Pons (tissue), 1 donor: ENCODE results near the gene CDS2.

Experiments
- DNase-seq: peaks from one replicate; pipeline ENCODE4 v3.0.0-alpha.2; 2016; ENCODE audit warnings: low spot score

The CDS2 gene

GRCh38 chr20:5153612-5154542, 27.1 kb downstream of the CDS2 start:
- no peak for DNase-seq

DNA sequence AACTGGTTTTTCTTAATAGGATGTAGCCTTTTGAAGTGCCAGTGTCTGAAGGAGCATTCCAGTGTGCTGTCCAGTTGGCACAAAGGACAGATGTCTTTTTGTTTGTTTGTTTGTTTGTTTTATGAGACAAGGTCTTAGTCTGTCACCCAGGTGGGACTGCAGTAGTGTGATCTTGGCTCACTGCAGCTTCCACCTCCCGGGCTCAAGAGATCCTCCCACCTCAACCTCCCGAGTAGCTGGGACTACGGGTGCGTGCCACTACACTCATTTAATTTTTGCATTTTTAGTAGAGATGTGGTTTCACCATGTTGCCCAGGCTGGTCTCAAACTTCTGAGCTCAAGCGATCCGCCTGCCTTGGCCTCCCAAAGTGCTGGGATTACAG, 27.7 kb downstream of the CDS2 start:
- no peak for DNase-seq

GRCh38 chr20:5155404-5155803, 28.6 kb downstream of the CDS2 start:
- no peak for DNase-seq

GRCh38 chr20:5156675-5157448, 30.1 kb downstream of the CDS2 start:
- DNase-seq, result no peak

- no peak for DNase-seq
These were observed 33.1 kb downstream of the CDS2 start for GRCh38 chr20:5159928-5160327.

GRCh38 chr20:5160882-5161281, 34.1 kb downstream of the CDS2 start:
- DNase-seq, result no peak

- no peak for DNase-seq
These were observed 34.8 kb downstream of the CDS2 start for GRCh38 chr20:5161536-5162164.

- DNase-seq, result peak; percentile 74
These were observed 38.1 kb downstream of the CDS2 start for GRCh38 chr20:5164645-5165625.

- no peak for DNase-seq
These were observed 42.0 kb downstream of the CDS2 start for GRCh38 chr20:5168651-5169396.

DNA sequence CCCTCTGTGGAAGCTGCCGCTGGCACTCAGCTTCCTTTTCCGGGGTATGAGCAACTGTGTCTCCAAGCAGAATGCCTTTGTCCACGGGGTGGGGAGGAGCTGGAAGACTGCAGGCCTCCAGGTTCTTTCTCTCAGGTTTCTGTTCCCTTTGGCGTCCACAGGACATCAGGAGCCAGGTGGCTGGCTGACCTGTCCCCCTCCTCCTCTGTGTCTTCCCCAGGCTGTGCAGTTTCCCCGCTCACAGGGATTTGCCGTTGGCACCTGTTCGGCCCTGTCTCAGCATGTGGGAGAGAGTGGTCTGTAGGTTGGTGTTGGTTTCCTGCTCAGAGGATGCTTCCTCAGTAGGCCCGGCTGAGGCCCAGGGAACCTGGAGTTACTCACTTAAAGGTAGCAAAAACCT, 43.5 kb downstream of the CDS2 start:
- no peak for DNase-seq

DNA sequence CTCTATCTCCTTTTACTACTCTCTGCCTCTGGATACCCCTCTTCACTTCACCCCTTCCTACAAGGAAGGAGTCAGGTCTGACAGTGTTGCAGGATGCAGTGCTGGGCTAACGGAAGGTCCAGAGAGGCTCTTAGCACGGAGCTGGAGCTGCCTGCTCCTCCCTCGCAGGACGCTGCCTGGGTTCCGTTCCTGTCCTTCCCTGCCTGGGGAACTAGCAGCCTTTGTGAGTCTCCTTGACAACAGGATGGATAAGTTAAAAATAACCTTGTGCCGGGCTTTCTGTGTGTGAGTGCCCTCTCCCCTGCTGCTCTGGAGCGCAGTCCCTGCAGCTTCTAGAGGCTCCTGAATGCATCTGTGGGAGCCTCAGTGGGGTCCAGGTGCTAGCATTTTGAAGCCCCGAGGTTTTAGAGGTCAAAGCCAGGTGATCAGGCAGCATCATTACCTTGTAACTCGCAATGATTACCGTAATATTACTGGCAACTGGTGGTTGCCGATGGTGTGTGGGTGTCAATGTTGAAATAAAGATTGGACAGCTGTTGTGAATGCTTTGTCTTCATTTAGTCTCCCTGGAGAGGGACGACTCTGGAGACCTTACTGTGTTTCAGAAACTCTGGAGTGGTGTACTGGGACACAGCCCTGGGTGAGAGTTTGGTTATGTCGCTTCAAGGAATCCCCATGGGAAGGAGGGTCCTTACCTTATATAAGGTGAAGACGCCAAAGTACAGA, 44.4 kb downstream of the CDS2 start:
- DNase-seq, result no peak

DNA sequence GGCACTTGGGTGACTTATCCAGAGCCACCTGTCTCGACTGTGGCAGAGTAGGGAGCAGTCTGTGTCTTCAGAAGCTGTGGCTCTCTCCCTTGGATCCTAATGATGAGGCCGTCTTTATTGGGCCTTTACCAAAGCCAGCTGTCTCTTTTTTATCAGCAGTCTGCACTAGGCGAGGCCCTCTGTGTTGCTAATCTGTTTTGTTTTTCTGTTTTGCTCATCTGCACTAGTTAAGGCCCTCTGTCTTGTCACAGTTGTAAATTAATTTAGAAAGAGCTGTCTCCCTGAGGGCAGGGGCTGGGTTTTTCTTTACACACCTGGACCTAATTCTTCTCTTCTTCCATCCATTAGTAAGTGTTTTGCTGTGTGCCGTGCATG, 45.0 kb downstream of the CDS2 start:
- no peak for DNase-seq

- no peak for DNase-seq
These were observed 45.4 kb downstream of the CDS2 start for GRCh38 chr20:5172167-5172601.

GRCh38 chr20:5172903-5173463, 46.2 kb downstream of the CDS2 start:
- no peak for DNase-seq

DNA sequence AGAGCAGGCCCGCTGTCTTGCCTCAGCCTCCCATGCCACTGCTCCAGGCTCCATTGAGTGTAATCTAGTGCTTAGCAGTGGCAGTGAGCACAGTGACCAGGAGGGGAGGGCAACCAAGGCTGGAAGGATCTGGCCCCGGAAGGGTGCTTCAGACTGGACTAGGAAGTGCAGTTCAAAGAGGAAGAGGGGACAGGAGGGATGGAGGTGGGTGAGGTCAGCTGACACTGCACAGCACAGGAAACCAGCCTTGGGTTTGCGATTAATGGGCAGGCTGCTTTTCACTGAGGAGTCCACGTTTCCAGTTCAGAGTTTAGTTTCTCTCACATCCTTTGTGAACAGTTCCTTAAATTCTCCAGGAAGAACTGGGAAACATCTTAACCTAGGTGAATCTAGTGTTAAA, 46.9 kb downstream of the CDS2 start:
- DNase-seq, result no peak

GRCh38 chr20:5177071-5177470, 50.3 kb downstream of the CDS2 start:
- DNase-seq, result no peak

DNA sequence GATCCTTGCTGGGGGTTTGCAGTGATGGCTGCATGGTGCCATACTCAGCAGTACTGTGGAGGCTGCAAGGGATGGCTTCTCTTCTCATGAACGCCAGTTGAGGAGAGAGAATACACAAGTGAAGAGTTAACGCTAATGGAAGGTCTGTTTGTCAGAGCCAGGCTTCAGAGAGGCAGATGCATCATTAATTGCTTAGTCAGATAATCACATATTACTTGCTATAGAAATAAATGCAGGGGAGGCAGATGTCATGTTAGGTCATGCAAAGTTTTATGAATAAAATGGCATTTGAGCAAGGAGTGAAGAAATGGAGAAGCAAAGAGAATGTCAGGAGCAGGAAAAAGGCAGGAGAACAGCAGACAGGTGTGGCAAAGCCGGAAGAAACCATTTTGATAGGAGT, 51.2 kb downstream of the CDS2 start:
- no peak for DNase-seq

DNA sequence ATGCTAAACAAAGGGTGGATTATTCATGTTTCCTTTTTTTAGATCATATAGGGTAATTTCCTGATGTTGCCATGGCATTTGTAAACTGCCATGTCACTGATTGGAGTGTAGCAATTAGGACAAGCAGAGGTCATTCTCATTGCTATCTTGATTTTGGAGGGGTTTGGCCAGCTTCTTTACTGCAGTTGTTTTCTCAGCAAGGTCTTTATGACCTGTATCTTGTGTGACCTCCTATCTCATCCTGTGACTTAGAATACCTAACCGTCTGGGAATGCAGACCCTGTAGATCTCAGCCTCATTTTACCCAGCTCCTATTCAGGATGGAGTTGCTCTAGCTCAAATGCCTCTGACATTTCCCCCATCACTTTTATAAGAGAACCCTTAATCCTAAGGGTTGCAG, 53.6 kb downstream of the CDS2 start:
- no peak for DNase-seq

- DNase-seq, result no peak
These were observed 54.1 kb downstream of the CDS2 start for GRCh38 chr20:5180933-5181332.

DNA sequence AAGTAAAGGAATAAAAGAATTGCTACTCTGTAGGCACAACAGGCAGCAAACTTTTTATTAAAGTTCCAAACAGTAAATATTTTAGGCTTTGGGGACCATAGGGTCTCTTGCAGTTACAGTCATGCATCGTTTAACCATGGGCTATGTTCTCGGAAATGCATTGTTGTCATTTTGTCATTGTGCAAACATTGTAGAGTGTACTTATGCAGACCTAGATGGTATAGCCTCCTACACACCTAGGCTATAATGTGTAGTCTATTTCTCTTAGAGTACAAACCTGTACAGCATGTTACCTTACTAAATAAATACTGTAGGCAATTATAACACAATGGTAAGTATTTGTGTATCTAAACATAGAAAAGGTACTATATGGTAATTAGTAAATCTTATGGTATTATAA, 54.7 kb downstream of the CDS2 start:
- DNase-seq, result no peak
